OCI-LY1 (cell line): ENCODE results near the gene SP7.

Source experiments
- H2AFZ ChIP-seq: fragments of 200-600 bp; sonication (generic), shearing (Covaris generic); 2 replicates; pipeline ENCODE4 v1.6.0; 2014; ENCODE audit warnings: antibody characterized with exemption, mild to moderate bottlenecking, low read length
- H3F3A ChIP-seq: fragments of 200-600 bp; sonication (generic), shearing (Covaris generic); 2 replicates; pipeline ENCODE4 v1.6.0; 2014; ENCODE audit warnings: mild to moderate bottlenecking, antibody characterized with exemption, low read length, moderate library complexity; ENCODE audit not compliant: insufficient read depth
- H3K27ac ChIP-seq: fragments of 200-600 bp; sonication (generic); 2 replicates; pipeline ENCODE4 v1.5.1; 2014; ENCODE audit warnings: low read length, mixed run types, mild to moderate bottlenecking, low read depth; ENCODE audit not compliant: poor library complexity, severe bottlenecking
- H3K27me3 ChIP-seq: fragments of 200-600 bp; sonication (generic); 2 replicates; pipeline ENCODE4 v1.6.0; 2014; ENCODE audit warnings: antibody characterized with exemption, mild to moderate bottlenecking, low read length, moderate library complexity; ENCODE audit not compliant: insufficient read depth
- H3K36me3 ChIP-seq: fragments of 200-600 bp; sonication (generic); 2 replicates; pipeline ENCODE4 v1.6.1; 2014; ENCODE audit warnings: mild to moderate bottlenecking, antibody characterized with exemption, low read length, moderate library complexity, mixed read lengths; ENCODE audit not compliant: insufficient read depth
- H3K4me1 ChIP-seq: fragments of 200-600 bp; sonication (generic); 2 replicates; pipeline ENCODE4 v1.5.1; 2014; ENCODE audit warnings: mild to moderate bottlenecking, low read length, moderate library complexity; ENCODE audit not compliant: insufficient read depth, severe bottlenecking
- H3K4me2 ChIP-seq: fragments of 200-600 bp; sonication (generic), shearing (Covaris generic); 2 replicates; pipeline ENCODE4 v1.6.1; 2014; ENCODE audit warnings: low read length
- H3K4me3 ChIP-seq: fragments of 200-600 bp; sonication (generic); 2 replicates; pipeline ENCODE4 v1.5.1; 2014; ENCODE audit warnings: low read length, low read depth, mild to moderate bottlenecking, mixed read lengths; ENCODE audit not compliant: poor library complexity, severe bottlenecking
- H3K79me2 ChIP-seq: fragments of 200-600 bp; shearing (Covaris generic); 2 replicates; pipeline ENCODE4 v1.6.1; 2016; ENCODE audit warnings: mixed run types, low read length, mixed read lengths; ENCODE audit not compliant: insufficient read depth
- H3K9ac ChIP-seq: fragments of 200-600 bp; sonication (generic), shearing (Covaris generic); 2 replicates; pipeline ENCODE4 v1.6.1; 2014; ENCODE audit warnings: mild to moderate bottlenecking, low read length, mixed read lengths
- H3K9me2 ChIP-seq: fragments of 200-600 bp; sonication (generic), shearing (Covaris generic); 2 replicates; pipeline ENCODE4 v1.6.1; 2014; ENCODE audit warnings: low read depth, mild to moderate bottlenecking, low read length, mixed read lengths
- H3K9me3 ChIP-seq: fragments of 200-600 bp; shearing (Covaris generic); 2 replicates; pipeline ENCODE4 v1.6.1; 2014; ENCODE audit warnings: low read length, mixed read lengths
- H4K20me1 ChIP-seq: fragments of 200-600 bp; sonication (generic), shearing (Covaris generic); 2 replicates; pipeline ENCODE4 v1.6.0; 2016; ENCODE audit warnings: mild to moderate bottlenecking, low read length; ENCODE audit not compliant: insufficient read depth
- CTCF ChIP-seq: fragments of 200-600 bp; sonication (generic), shearing (Covaris generic); IDR thresholded peaks from 2 replicates; pipeline ENCODE4 v1.5.1; 2017; ENCODE audit warnings: mild to moderate bottlenecking, antibody characterized with exemption, low read length, moderate library complexity, mixed read lengths
- EZH2 ChIP-seq: fragments of 200-600 bp; sonication (generic), shearing (Covaris generic); IDR thresholded peaks from 2 replicates; pipeline ENCODE4 v1.8.0; 2017; ENCODE audit warnings: borderline replicate concordance, mixed run types, mild to moderate bottlenecking, antibody characterized with exemption, low read length, moderate library complexity, mixed read lengths

Gene SP7

GRCh38 chr12:53308276-53308675 is 27.9 kb downstream of the SP7 start:
- Histone ChIP-seq H3K9me2 (no peaks in the 10 kb centered on the region), H4K20me1 (no peaks in the 10 kb centered on the region), H3K9ac (no peak overlapping the region), H3K79me2 (no peaks in the 10 kb centered on the region), H2AFZ (no peak overlapping the region), H3K9me3 (no peaks in the 10 kb centered on the region), H3K4me1 (no peaks in the 10 kb centered on the region), H3F3A (no peaks in the 10 kb centered on the region), H3K27ac (no peak overlapping the region), H3K4me3 (no peak overlapping the region), H3K36me3 (peaks cover 43% of the 10 kb centered on the region), H3K27me3 (no peaks in the 10 kb centered on the region), H3K4me2 (no peak overlapping the region)
- TF ChIP-seq EZH2: no peak
- TF ChIP-seq CTCF: no peak

GRCh38 chr12:53306826-53307225 is 29.3 kb downstream of the SP7 start:
- Histone ChIP-seq H3K27me3 (no peaks in the 10 kb centered on the region), H2AFZ (no peak overlapping the region), H3K9me2 (no peaks in the 10 kb centered on the region), H4K20me1 (no peaks in the 10 kb centered on the region), H3K36me3 (peaks cover 57% of the 10 kb centered on the region), H3K9ac (no peak overlapping the region), H3K27ac (no peak overlapping the region), H3K9me3 (no peaks in the 10 kb centered on the region), H3K4me3 (no peak overlapping the region), H3K4me1 (no peaks in the 10 kb centered on the region), H3K79me2 (no peaks in the 10 kb centered on the region), H3F3A (no peaks in the 10 kb centered on the region), H3K4me2 (no peak overlapping the region)
- TF ChIP-seq CTCF (no peak), EZH2 (no peak)

- TF ChIP-seq EZH2: no peak
- no peak for TF ChIP-seq CTCF
- Histone ChIP-seq H3K4me2 (no peak overlapping the region), H3F3A (no peaks in the 10 kb centered on the region), H3K27ac (no peak overlapping the region), H4K20me1 (no peaks in the 10 kb centered on the region), H3K9ac (no peak overlapping the region), H3K27me3 (no peaks in the 10 kb centered on the region), H3K9me2 (no peaks in the 10 kb centered on the region), H2AFZ (no peak overlapping the region), H3K4me1 (peaks cover 24% of the 10 kb centered on the region), H3K79me2 (0 out of 2 replicates have a peak, but pooled peaks cover 5% of the 10 kb centered on the region), H3K4me3 (no peak overlapping the region), H3K9me3 (no peaks in the 10 kb centered on the region), H3K36me3 (peaks cover 64% of the 10 kb centered on the region)
Measured at GRCh38 chr12:53302903-53303302, 33.3 kb downstream of the SP7 start.
